ENCODE data around the gene FFAR1. TPM values are rescaled to one million over a fixed set of nuclear protein-coding genes. Genes with fewer than 3 reads are reported as not detected.

The FFAR1 gene
- total and polyA plus RNA-seq, 9 donors: 0.11 to 5.0 (median 1.3) TPM

GRCh38 chr19:35383536-35383935 is 35.8 kb downstream of the FFAR1 start:
- no peak for DNase-seq
- H3K4me3 ChIP-seq: no peak overlapping the region
- intact Hi-C loops (cut with DNase I): no loop called here
- no peak overlapping the region for H3K27ac ChIP-seq
- TF ChIP-seq POLR2A (IDR thresholded peaks at IDR 0.05) (no peak), CTCF (IDR thresholded peaks at IDR 0.05) (no peak), EP300 (IDR thresholded peaks at IDR 0.05) (no peak)
- no peaks in the 10 kb centered on the region for H3K27me3 ChIP-seq
- WGBS, 3 donors: 83 to 100% (median 89%) methylated on average over 2 of the region's 2 CpGs
- no peaks in the 10 kb centered on the region for H3K4me1 ChIP-seq (ENCODE audit: insufficient read depth)
- H3K9me3 ChIP-seq: no peaks in the 10 kb centered on the region
- no peaks in the 10 kb centered on the region for H3K36me3 ChIP-seq

GRCh38 chr19:35388277-35389054 is 40.8 kb downstream of the FFAR1 start:
- no peaks in the 10 kb centered on the region for H3K9me3 ChIP-seq
- no peak overlapping the region for H3K4me3 ChIP-seq
- intact Hi-C loops (cut with DNase I): no loop called here
- H3K27ac ChIP-seq: no peak overlapping the region
- no peaks in the 10 kb centered on the region for H3K27me3 ChIP-seq
- DNase-seq: no peak
- no peaks in the 10 kb centered on the region for H3K36me3 ChIP-seq
- H3K4me1 ChIP-seq (ENCODE audit: insufficient read depth): no peaks in the 10 kb centered on the region
- TF ChIP-seq EP300 (IDR thresholded peaks at IDR 0.05) (no peak), POLR2A (IDR thresholded peaks at IDR 0.05) (no peak), CTCF (IDR thresholded peaks at IDR 0.05) (no peak)
- 87 to 91% (median 91%) methylated on average over 6 of the region's 6 CpGs for WGBS, 3 donors

GRCh38 chr19:35389192-35389861 is 41.6 kb downstream of the FFAR1 start:
- Histone ChIP-seq H3K4me3 (no peak overlapping the region), H3K4me1 (ENCODE audit: insufficient read depth) (no peaks in the 10 kb centered on the region), H3K9me3 (no peaks in the 10 kb centered on the region), H3K27me3 (no peaks in the 10 kb centered on the region), H3K27ac (no peak overlapping the region), H3K36me3 (no peaks in the 10 kb centered on the region)
- DNase-seq: no peak
- TF ChIP-seq POLR2A (IDR thresholded peaks at IDR 0.05): no peak
- no peak for TF ChIP-seq EP300 (IDR thresholded peaks at IDR 0.05)
- no peak for TF ChIP-seq CTCF (IDR thresholded peaks at IDR 0.05)
- 76 to 82% (median 77%) methylated on average over 6 of the region's 6 CpGs for WGBS, 3 donors
- intact Hi-C loops (cut with DNase I): no loop called here

- no peak overlapping the region for H3K27ac ChIP-seq
- H3K9me3 ChIP-seq: no peaks in the 10 kb centered on the region
- intact Hi-C loops (cut with DNase I): no loop called here
- no peak for TF ChIP-seq POLR2A (IDR thresholded peaks at IDR 0.05)
- TF ChIP-seq EP300 (IDR thresholded peaks at IDR 0.05): no peak
- no peak for DNase-seq
- no peaks in the 10 kb centered on the region for H3K27me3 ChIP-seq
- no peak overlapping the region for H3K4me3 ChIP-seq
- WGBS, 3 donors: 76 to 85% (median 77%) methylated on average over 5 of the region's 5 CpGs
- no peaks in the 10 kb centered on the region for H3K4me1 ChIP-seq (ENCODE audit: insufficient read depth)
- H3K36me3 ChIP-seq: no peaks in the 10 kb centered on the region
These were observed 45.3 kb downstream of the FFAR1 start for GRCh38 chr19:35392742-35393715.

Measured in ovary (tissue), 9 donors.